GM23338 (cell line): ENCODE results near the gene SASS6. TPM values are rescaled to one million over a fixed set of nuclear protein-coding genes. Genes with fewer than 3 reads are reported as not detected.

Source experiments
- ATAC-seq: fragments of 200-7000 bp; cut with Tn5 transposase; 3 replicates; pipeline ENCODE4 v1.9.1; 2020
- DNase-seq: peaks from one replicate; pipeline ENCODE4 v3.0.0-alpha.2; 2015; ENCODE audit warnings: low spot score
- H2AFZ ChIP-seq: fragments of 200-600 bp; sonication (generic); 2 replicates; pipeline ENCODE4 v1.8.0; 2016; ENCODE audit warnings: antibody characterized with exemption, mild to moderate bottlenecking, moderate library complexity
- H3F3A ChIP-seq: fragments of 200-600 bp; sonication (generic); replicated peaks from 2 replicates; pipeline ENCODE4 v1.8.0; 2017; ENCODE audit warnings: antibody characterized with exemption, mixed run types, low read depth
- H3K27ac ChIP-seq: fragments of 200-600 bp; sonication (generic); 2 replicates; pipeline ENCODE4 v1.6.1; 2016; ENCODE audit warnings: low read depth
- H3K27me3 ChIP-seq: fragments of 200-600 bp; sonication (generic); 2 replicates; pipeline ENCODE4 v1.8.0; 2016; ENCODE audit warnings: mild to moderate bottlenecking, mixed run types, moderate library complexity; ENCODE audit not compliant: insufficient read depth
- H3K36me3 ChIP-seq: fragments of 200-600 bp; sonication (generic); 2 replicates; pipeline ENCODE4 v1.8.0; 2016; ENCODE audit warnings: mild to moderate bottlenecking; ENCODE audit not compliant: insufficient read depth
- H3K4me1 ChIP-seq: fragments of 200-600 bp; sonication (generic); 2 replicates; pipeline ENCODE4 v1.8.0; 2016; ENCODE audit warnings: mild to moderate bottlenecking, moderate library complexity; ENCODE audit not compliant: insufficient read depth
- H3K4me2 ChIP-seq: fragments of 200-600 bp; sonication (generic); 2 replicates; pipeline ENCODE4 v1.7.1; 2017; ENCODE audit warnings: mixed run types
- H3K4me3 ChIP-seq: fragments of 200-600 bp; sonication (generic); 2 replicates; pipeline ENCODE4 v1.6.1; 2016; ENCODE audit warnings: mixed run types
- H3K79me2 ChIP-seq: fragments of 200-600 bp; sonication (generic); replicated peaks from 2 replicates; pipeline ENCODE4 v1.8.0; 2017; ENCODE audit warnings: mild to moderate bottlenecking; ENCODE audit not compliant: insufficient read depth
- H3K9me2 ChIP-seq: fragments of 200-600 bp; sonication (generic); 2 replicates; pipeline ENCODE4 v1.8.0; 2017; ENCODE audit not compliant: insufficient read depth
- H4K20me1 ChIP-seq: fragments of 200-600 bp; sonication (generic); replicated peaks from 2 replicates; pipeline ENCODE4 v1.8.0; 2017; ENCODE audit warnings: mild to moderate bottlenecking; ENCODE audit not compliant: insufficient read depth
- H3K27ac Mint-ChIP-seq: 2 replicates; pipeline ENCODE4 v1.8.0; 2020; ENCODE audit warnings: inconsistent platforms, mild to moderate bottlenecking, moderate library complexity, mixed read lengths
- H3K27me3 Mint-ChIP-seq: 3 replicates; pipeline ENCODE4 v1.8.0; 2022; ENCODE audit warnings: low read depth, mild to moderate bottlenecking, moderate library complexity, mixed read lengths, inconsistent platforms; ENCODE audit not compliant: insufficient read depth, poor library complexity
- H3K36me3 Mint-ChIP-seq: 3 replicates; pipeline ENCODE4 v1.8.0; 2021; ENCODE audit warnings: low read depth, mild to moderate bottlenecking, inconsistent platforms, moderate library complexity, mixed read lengths
- H3K4me1 Mint-ChIP-seq: 3 replicates; pipeline ENCODE4 v1.8.0; 2020; ENCODE audit warnings: mild to moderate bottlenecking, inconsistent platforms, mixed read lengths
- H3K4me3 Mint-ChIP-seq: 3 replicates; pipeline ENCODE4 v1.8.0; 2021; ENCODE audit warnings: moderate library complexity, mild to moderate bottlenecking, inconsistent platforms, mixed read lengths
- H3K9me3 Mint-ChIP-seq: 3 replicates; pipeline ENCODE4 v1.8.0; 2020; ENCODE audit warnings: moderate library complexity, mild to moderate bottlenecking, inconsistent platforms, mixed read lengths
- CREB1 ChIP-seq: fragments of 250-450 bp; sonication (Bioruptor Pico); IDR thresholded peaks from 2 replicates; pipeline ENCODE4 v1.5.0; 2020; ENCODE audit warnings: low read depth, mild to moderate bottlenecking, moderate library complexity
- ETS1 ChIP-seq: IDR thresholded peaks from 2 replicates; pipeline ENCODE4 v1.6.1; 2016; ENCODE audit warnings: antibody characterized with exemption
- EZH2 ChIP-seq: fragments of 200-600 bp; sonication (generic); IDR thresholded peaks from one replicate; pipeline ENCODE4 v1.8.0; 2017; ENCODE audit warnings: antibody characterized with exemption, mild to moderate bottlenecking, low read depth; ENCODE audit not compliant: unreplicated experiment
- EZH2phosphoT487 ChIP-seq: fragments of 200-600 bp; sonication (generic); IDR thresholded peaks from one replicate; pipeline ENCODE4 v1.8.1; 2018; ENCODE audit warnings: antibody characterized with exemption; ENCODE audit not compliant: unreplicated experiment
- JUNB ChIP-seq: IDR thresholded peaks from one replicate; pipeline ENCODE4 v1.6.1; 2016; ENCODE audit warnings: antibody characterized with exemption; ENCODE audit not compliant: unreplicated experiment
- NANOG ChIP-seq: IDR thresholded peaks from 2 replicates; pipeline ENCODE4 v1.6.1; 2016; ENCODE audit warnings: antibody characterized with exemption, borderline replicate concordance
- POLR2AphosphoS5 ChIP-seq: IDR thresholded peaks from 2 replicates; pipeline ENCODE4 v1.6.1; 2016; ENCODE audit warnings: antibody characterized with exemption, low read depth
- REST ChIP-seq: IDR thresholded peaks from one replicate; pipeline ENCODE4 v1.6.1; 2018; ENCODE audit warnings: antibody characterized with exemption; ENCODE audit not compliant: unreplicated experiment
- STAT1 ChIP-seq: IDR thresholded peaks from one replicate; pipeline ENCODE4 v1.6.1; 2016; ENCODE audit warnings: antibody characterized with exemption; ENCODE audit not compliant: unreplicated experiment
- ZNF114 ChIP-seq: fragments of 250-450 bp; sonication (Bioruptor Pico); IDR thresholded peaks from 2 replicates; pipeline ENCODE4 v1.5.0; 2020; ENCODE audit warnings: mild to moderate bottlenecking, moderate library complexity
- ZNF331 ChIP-seq: fragments of 250-450 bp; sonication (Bioruptor Pico); IDR thresholded peaks from 2 replicates; pipeline ENCODE4 v1.5.0; 2020; ENCODE audit warnings: low read depth, mild to moderate bottlenecking, moderate library complexity
- polyA plus RNA-seq: library from polyadenylated mRNA; unstranded; fragments of >200 nt; fragmentation: Nextera tagmentation; extraction: Ambion mirVana; gene quantifications from 2 replicates; pipeline ENCODE4 v1.2.1, GENCODE V29; 2016
- total RNA-seq: library from RNA; depleted of rRNA; stranded (reverse); fragments of >200 nt; shearing (Covaris generic); gene quantifications from 2 replicates; pipeline ENCODE4 v1.2.3, GENCODE V29; 2014
- TF ChIP-seq, protein P1 (sequence below), 2 experiments: fragments of 200-600 bp in 1 of 2; sonication (generic) in 1 of 2; conservative IDR thresholded peaks; 2 replicates each; pipeline versions ENCODE4 v1.5.1 to v1.6.1; 2016 to 2017; ENCODE audit warnings: antibody characterized with exemption in 2 of 2, low read depth in 2 of 2, mild to moderate bottlenecking in 2 of 2, moderate library complexity in 1 of 2
- TF ChIP-seq, protein P2 (sequence below): fragments of 250-450 bp; sonication (Bioruptor Pico); IDR thresholded peaks from 2 replicates; pipeline ENCODE4 v1.5.0; 2020; ENCODE audit warnings: mild to moderate bottlenecking, moderate library complexity

SASS6 gene
- total and polyA plus RNA-seq, 2 experiments from 2014 or later: 17.0 to 21.1 TPM

- Histone ChIP-seq H3K36me3 (peaks cover 54% of the 10 kb centered on the region), H3K4me1 (peaks cover 3% of the 10 kb centered on the region), H3K27me3 (no peaks in the 10 kb centered on the region), H4K20me1 (0 out of 2 replicates have a peak, but pooled peaks cover 3% of the 10 kb centered on the region), H3K4me3 (no peak overlapping the region), H3K79me2 (no peaks in the 10 kb centered on the region), H3K4me2 (no peak overlapping the region), H2AFZ (no peak overlapping the region), H3K9me2 (no peaks in the 10 kb centered on the region), H3K27ac (no peak overlapping the region), H3F3A (no peaks in the 10 kb centered on the region)
- no peaks in the 10 kb centered on the region for H3K9me3 Mint-ChIP-seq
- H3K36me3 Mint-ChIP-seq: peaks cover 39% of the 10 kb centered on the region
- no peak overlapping the region for H3K27ac Mint-ChIP-seq
- no peak for TF ChIP-seq NANOG
- TF ChIP-seq EZH2phosphoT487: no peak
- no peak for TF ChIP-seq REST
- TF ChIP-seq, protein P1, sequence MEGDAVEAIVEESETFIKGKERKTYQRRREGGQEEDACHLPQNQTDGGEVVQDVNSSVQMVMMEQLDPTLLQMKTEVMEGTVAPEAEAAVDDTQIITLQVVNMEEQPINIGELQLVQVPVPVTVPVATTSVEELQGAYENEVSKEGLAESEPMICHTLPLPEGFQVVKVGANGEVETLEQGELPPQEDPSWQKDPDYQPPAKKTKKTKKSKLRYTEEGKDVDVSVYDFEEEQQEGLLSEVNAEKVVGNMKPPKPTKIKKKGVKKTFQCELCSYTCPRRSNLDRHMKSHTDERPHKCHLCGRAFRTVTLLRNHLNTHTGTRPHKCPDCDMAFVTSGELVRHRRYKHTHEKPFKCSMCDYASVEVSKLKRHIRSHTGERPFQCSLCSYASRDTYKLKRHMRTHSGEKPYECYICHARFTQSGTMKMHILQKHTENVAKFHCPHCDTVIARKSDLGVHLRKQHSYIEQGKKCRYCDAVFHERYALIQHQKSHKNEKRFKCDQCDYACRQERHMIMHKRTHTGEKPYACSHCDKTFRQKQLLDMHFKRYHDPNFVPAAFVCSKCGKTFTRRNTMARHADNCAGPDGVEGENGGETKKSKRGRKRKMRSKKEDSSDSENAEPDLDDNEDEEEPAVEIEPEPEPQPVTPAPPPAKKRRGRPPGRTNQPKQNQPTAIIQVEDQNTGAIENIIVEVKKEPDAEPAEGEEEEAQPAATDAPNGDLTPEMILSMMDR (conservative IDR thresholded peaks at IDR 0.05; ENCODE audit: low read depth in 2 of 2): no peak
- TF ChIP-seq CREB1 (CRISPR knock-in tag): no peak
- TF ChIP-seq ETS1: no peak
- no peak for TF ChIP-seq EZH2
- no peak for TF ChIP-seq ZNF114 (CRISPR knock-in tag)
- TF ChIP-seq ZNF331: no peak
- TF ChIP-seq POLR2AphosphoS5: no peak
- TF ChIP-seq, protein P2, sequence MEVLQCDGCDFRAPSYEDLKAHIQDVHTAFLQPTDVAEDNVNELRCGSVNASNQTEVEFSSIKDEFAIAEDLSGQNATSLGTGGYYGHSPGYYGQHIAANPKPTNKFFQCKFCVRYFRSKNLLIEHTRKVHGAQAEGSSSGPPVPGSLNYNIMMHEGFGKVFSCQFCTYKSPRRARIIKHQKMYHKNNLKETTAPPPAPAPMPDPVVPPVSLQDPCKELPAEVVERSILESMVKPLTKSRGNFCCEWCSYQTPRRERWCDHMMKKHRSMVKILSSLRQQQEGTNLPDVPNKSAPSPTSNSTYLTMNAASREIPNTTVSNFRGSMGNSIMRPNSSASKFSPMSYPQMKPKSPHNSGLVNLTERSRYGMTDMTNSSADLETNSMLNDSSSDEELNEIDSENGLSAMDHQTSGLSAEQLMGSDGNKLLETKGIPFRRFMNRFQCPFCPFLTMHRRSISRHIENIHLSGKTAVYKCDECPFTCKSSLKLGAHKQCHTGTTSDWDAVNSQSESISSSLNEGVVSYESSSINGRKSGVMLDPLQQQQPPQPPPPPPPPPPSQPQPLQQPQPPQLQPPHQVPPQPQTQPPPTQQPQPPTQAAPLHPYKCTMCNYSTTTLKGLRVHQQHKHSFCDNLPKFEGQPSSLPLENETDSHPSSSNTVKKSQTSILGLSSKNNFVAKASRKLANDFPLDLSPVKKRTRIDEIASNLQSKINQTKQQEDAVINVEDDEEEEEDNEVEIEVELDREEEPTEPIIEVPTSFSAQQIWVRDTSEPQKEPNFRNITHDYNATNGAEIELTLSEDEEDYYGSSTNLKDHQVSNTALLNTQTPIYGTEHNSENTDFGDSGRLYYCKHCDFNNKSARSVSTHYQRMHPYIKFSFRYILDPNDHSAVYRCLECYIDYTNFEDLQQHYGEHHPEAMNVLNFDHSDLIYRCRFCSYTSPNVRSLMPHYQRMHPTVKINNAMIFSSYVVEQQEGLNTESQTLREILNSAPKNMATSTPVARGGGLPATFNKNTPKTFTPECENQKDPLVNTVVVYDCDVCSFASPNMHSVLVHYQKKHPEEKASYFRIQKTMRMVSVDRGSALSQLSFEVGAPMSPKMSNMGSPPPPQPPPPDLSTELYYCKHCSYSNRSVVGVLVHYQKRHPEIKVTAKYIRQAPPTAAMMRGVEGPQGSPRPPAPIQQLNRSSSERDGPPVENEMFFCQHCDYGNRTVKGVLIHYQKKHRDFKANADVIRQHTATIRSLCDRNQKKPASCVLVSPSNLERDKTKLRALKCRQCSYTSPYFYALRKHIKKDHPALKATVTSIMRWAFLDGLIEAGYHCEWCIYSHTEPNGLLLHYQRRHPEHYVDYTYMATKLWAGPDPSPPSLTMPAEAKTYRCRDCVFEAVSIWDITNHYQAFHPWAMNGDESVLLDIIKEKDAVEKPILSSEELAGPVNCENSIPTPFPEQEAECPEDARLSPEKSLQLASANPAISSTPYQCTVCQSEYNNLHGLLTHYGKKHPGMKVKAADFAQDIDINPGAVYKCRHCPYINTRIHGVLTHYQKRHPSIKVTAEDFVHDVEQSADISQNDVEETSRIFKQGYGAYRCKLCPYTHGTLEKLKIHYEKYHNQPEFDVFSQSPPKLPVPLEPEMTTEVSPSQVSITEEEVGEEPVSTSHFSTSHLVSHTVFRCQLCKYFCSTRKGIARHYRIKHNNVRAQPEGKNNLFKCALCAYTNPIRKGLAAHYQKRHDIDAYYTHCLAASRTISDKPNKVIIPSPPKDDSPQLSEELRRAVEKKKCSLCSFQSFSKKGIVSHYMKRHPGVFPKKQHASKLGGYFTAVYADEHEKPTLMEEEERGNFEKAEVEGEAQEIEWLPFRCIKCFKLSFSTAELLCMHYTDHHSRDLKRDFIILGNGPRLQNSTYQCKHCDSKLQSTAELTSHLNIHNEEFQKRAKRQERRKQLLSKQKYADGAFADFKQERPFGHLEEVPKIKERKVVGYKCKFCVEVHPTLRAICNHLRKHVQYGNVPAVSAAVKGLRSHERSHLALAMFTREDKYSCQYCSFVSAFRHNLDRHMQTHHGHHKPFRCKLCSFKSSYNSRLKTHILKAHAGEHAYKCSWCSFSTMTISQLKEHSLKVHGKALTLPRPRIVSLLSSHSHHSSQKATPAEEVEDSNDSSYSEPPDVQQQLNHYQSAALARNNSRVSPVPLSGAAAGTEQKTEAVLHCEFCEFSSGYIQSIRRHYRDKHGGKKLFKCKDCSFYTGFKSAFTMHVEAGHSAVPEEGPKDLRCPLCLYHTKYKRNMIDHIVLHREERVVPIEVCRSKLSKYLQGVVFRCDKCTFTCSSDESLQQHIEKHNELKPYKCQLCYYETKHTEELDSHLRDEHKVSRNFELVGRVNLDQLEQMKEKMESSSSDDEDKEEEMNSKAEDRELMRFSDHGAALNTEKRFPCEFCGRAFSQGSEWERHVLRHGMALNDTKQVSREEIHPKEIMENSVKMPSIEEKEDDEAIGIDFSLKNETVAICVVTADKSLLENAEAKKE (CRISPR knock-in tag): no peak
- no peak for TF ChIP-seq STAT1
- no peak for TF ChIP-seq JUNB
- DNase-seq (no peak), ATAC-seq (no peak)
- H3K27me3 Mint-ChIP-seq: no peaks in the 10 kb centered on the region
- H3K4me3 Mint-ChIP-seq: no peak overlapping the region
- peaks cover 3% of the 10 kb centered on the region for H3K4me1 Mint-ChIP-seq
Observed at GRCh38 chr1:100142343-100142742, 9.6 kb upstream of the SASS6 start.
